C1 segment of cervical spinal cord (tissue), 14 donors: ENCODE data around the gene PI4KB.
"Not testable (repeated sequence)": the region's sequence is repeated elsewhere in the genome, so short reads cannot be mapped to it uniquely, and the experiment has no call there.

Source experiments
- DNase-seq, 14 donors: peaks; one replicate each; lab custom pipeline; 2025; lab: John Stamatoyannopoulos, UW

Gene PI4KB

DNA sequence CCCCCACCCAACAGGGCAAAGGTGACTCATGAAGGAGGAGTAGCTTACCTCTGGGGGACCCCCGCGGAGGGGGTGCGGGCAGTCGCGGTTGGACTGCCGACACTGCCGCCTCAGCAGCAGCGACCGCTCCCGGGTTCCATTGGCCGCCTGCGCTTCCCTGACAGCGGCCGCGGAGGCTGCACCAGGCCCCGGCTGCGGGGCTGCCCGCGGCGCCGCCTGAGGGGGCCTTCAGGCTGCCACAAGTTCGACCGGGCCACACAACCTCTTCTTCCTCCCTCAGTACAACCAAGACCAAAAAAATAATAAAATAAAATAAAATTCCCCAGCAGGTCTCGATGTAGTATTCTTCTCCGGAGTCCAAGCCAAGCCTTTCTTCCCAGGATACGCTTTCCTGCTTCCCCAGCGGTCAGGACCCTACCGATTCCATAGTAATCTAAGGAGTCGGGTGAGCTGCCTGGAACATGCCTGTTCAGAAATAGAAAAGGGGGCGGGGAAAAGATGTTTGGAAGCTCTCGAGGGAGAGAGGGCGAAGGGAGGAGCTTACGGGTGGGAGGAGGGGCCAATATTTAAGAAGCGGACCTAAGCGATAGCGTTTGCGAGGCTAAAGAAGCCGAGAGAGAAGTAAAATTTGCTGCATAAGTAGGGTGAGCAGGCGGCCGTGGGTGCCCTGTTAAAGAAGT, at the start of gene PI4KB:
Gene PI4KB (minus strand): TSS at position 194 of the 680 bp plus-strand sequence. CDS start 10,935 bp downstream, outside the sequence.
- DNase-seq, result peak; percentile 42 to 98 (median 86)

DNA sequence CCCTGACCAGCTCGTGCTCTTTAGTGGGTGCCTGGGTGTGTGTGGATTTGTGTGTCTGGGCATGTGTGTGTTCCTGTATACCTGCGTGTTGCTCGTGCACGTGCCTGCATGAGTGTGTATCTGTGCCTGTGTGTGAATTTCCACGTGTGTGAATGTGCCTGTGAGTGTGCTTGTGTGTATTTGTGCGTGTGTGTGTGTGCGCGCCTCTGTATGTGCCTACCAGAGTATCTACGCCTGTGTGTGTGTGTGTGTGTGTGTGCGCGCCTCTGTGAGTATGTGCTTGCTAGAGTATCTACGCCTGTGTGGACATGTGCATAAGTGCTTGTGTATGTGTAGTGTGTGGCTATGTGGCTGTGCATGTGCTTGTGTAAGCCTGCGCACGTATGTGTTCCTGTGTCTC, 46.0 kb upstream of the PI4KB start:
- DNase-seq, result peak in 2 of 14 donors; percentile 3 to 16

DNA sequence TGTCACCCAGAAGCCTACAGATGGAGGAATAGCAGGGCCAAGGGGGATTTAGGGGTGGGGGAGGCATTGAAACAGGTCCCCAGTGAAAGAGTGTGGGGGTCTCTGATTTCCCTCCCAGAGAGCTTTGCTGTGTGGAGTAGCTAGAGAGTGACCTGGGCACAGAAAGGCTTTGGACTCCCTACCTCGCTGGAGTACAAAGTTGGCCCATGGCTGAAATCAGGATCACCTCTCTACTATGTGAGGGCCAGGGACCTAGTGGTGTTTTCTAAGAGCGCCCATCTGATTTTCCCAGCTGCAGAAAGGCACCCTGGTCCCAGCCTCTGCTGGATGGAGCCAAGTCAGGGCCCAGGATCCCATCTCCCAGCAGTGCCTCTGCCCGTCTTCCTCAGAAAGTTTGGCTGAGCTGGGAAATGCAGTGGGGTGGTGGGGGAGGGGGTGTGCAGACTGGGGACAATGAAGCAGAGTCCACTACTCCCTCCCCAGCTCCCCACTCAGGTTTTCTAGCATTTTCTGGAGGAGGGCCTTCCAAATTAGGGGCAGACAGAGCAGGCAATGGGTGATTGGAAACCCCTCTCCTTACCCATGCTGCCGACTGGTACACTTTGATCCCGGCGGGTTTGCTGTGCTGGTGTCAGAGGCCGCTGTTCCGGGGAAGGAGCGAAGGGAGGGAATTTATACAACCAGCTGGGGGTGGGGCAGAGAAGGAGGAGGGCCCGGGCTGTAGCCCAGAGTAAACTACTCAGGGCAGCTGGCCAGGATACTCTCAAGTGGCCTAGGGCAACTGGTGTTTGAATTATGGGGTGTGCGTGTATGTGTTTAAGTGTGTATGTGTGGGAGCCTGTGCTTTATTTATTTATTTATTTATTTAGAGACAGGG, 45.1 kb upstream of the PI4KB start, which contains the start of gene SELENBP1:
Gene SELENBP1 (minus strand): TSS at position 648 of the 877 bp plus-strand sequence. CDS start 64 bp downstream, at position 584.
- peak in 12 of 14 donors; percentile 4 to 75 (median 48) for DNase-seq

DNA sequence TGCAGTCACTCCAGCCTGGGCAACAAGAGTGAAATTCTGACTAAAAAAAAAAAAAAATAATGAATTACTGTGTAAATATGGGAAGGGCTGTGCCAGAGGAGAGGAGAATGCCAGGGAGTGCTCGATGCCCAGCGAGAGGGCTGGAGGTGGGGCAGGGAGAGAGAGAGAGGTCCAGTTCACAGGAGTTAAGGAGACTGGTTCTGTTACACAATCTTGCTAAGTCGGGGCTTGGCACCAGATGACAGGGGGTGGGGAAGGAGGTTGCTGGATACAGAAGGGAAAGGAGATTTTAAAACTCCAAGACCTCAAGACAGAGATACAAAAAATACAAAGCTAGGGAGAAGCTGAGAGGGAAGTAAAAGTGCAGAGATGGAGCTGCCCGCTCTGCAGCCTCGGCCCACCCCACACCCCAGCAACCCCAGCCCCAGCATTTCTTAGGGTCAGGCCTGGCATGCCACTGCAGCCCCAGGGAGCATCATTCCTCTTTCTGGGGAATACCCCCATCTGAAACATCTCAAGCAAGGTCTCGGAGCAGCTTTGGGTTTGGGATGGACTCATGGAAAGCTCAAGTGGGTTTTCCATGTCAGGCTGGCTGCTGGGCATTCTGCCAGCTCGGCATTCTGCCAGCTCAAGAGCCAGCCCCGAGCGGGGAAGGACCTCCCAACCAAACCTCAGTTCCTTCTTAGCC, 44.3 kb upstream of the PI4KB start:
- peak in 13 of 14 donors; percentile 8 to 73 (median 43) for DNase-seq

DNA sequence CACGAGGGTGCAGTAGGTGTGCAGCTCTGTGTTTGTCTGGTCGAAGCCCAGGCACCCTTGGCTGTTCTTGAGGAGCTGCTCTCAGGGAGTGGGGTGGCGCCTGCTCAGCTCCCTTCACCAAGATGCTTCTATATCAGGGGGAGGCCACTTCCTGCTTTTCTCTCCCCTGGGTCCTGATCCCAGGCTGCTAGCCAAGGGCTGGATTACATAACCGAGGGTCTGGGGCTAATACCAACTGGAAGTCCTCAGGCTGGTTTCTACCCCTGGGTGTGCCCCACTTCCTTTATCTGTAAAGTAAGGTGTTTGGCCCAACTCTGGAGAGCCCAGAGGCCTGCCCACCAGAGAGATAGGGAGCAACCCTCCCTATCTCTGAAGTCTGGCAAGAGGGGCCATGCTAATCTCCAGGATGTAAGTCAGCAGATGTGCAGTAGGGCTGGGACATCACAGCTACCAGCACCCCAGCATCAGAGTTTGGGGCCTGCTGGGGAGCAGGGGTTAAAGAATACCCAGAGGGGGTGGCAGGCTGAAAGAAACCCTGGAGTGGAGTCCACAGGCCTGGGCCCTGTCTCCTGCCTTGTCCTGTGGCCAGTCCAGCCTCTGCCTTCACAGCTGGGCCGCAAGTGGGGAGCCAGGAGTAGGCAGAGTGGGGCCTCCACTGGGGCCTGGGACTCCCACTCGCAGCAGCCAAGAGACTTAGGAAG, 43.1 kb upstream of the PI4KB start:
- DNase-seq, result peak in 4 of 14 donors; percentile 7 to 29 (median 24)

DNA sequence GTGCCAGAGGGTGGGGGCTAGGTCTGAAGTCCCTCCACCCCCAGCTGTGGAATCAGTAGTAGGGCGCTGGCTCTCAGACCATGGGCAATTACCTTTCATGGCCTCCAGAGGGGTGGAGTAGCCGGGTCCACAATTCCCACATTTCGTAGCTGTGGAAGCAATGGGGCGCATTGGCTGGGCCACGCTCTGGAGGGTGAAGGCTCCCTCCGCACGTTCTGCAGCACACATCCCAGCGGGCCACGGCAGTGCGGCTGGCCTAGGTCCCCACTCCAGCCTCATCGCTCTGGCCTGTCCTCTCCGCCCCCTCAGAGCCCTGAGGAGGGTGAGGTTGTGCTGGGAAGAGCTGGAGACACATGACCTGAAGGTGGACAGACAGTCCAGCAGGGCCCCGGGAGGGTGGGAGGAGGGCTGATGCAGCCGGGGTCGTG, 42.4 kb upstream of the PI4KB start:
- DNase-seq, result no peak

DNA sequence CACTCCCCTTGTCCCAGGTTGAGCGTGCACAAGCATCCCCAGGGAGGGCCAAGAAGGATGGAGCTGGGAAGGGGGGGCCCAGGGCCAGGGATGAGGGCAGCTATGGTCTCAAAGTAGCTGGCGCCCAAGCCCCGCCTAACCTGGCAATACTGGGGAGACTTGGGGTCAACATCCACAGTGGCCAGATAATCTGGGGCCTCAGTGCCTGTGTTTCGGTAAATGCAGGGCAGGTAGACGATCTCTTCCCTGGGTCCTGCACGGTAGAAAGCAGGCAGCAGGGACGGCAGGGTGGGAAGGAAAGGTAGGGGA, 42.0 kb upstream of the PI4KB start:
- no peak for DNase-seq

DNA sequence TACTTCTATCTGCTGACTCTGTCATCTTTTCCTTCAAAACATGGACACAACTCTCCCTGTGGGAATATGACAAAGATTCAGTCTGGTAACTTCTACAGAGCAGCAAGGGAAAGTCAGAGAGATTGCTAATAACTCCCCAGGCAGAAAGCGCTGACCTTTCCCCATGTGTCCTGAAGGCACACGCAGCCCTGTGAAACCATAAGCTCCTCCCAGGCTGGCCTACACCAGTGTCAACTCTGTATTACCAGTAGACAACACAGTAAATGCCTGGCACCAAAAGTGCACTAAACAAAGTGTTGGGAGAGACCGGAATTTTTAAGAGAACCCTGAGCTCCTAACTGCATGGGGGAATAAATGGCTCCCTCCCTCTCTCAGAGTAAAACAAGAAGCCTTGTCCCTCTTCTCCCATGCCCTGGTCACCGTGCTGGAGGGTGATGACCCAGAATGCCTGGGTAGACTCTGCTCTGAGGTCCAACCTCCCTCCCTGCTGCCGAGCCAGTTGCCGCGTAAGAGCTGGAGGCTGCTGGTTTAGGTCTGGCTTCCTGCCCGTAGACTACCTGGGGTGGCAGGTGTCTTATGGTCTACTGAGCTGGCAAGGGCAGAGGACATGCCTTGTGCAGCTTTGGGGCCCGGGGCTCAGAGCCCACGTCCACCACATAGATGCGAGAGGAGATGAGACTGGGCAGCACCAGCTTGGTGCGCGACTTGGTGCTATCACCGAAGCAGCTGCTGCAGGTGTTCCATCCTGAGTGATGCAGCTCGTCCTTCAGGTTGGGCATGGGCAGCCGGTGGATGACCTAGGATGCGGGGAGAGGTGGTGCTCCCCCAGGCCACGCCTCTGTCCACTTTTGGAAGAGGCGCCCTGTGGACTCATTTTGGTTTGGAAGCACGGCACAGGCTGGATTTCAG, 41.4 kb upstream of the PI4KB start:
- DNase-seq, result no peak

DNA sequence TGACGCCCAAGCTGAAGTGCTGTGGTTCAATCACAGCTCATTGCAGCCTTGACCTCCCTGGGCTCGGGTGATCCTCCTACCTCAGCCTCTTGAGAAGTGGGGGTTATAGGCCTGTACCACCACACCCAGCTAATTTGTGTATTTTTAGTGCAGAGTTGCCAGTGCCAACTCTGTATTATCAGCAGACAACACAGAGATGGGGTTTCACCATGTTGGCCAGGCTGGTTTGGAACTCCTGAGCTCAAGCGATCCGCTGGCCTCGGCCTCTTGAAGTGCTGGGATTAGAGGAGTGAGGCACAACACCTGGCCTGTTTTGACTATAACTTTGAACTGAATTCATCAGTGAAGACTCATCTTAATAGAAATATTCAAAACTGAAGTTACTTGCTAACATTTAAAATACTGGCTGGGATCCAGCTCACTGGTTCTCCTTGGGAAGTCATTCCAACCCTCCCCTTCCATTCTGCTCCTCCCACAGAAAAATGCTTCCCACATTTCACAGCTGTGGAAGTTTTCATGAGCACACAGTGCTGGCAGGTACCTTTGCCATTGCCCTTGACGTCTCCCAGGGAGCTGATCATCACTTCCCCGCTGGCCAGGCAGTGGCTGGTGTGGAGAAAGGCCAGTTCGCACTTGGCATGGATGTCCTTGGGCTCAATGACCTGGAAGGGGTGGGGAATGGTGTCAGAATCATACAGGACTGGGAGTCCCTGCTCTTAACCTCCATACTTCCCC, 40.6 kb upstream of the PI4KB start:
- peak in 4 of 14 donors; percentile 4 to 43 (median 14) for DNase-seq

DNA sequence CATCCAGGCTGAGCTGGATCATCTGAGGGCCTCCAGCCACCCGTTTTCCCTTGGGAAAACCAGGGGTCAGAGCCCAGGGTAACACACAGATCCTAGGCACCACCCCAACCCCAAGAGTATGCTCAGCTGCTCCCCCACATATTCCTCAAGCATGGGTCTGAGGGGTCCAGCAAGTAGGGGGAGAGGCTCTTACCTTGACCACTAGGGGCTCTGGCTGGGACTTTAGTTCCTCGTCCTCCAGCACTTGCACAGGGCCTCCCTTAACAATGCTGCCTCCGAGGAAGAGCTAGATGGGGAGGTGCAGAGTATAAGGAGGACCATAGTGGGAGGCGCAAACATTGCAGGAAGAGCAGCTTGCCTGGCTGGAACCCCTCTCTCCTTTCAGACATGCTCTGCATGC, 37.8 kb upstream of the PI4KB start:
- no peak for DNase-seq

DNA sequence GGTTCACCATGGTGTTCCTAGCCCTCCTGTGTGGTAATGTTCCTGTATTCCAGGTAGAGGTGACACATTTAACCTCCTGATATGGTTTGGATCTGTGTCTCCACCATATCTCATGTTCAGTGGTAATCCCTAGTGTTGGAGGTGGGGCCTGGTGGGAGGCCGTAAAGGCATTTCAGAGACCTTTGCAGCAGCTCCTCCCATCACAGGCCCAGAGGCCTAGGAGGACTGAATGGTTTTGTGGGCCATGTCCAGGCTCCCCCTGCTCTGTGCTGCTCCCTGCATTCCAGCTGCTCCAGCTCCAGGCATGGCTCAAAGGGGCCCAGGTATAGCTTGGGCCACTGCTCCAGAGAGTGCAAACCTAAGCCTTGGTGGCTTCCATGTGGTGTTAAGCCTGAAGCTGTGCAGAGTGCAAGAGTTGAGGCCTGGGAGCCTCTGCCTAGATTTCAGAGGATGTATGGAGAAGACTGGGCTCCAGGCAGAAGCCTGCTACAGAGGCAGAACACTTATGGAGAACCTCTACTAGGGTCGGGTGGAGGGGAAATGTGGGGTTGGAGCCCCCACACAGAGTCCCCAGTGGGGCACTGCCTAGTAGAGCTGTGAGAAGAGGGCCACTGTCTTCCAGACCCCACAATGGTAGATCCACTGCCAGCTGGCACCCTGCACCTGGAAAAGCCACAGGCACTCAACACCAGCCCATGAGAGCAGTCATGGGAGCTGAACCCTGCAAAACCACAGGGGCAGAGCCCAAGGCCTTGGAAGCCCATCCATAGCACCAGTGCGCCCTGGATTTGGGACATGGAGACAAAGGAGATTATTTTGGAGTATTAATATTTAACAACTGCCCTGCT, 35.3 kb upstream of the PI4KB start:
- DNase-seq, result no peak

DNA sequence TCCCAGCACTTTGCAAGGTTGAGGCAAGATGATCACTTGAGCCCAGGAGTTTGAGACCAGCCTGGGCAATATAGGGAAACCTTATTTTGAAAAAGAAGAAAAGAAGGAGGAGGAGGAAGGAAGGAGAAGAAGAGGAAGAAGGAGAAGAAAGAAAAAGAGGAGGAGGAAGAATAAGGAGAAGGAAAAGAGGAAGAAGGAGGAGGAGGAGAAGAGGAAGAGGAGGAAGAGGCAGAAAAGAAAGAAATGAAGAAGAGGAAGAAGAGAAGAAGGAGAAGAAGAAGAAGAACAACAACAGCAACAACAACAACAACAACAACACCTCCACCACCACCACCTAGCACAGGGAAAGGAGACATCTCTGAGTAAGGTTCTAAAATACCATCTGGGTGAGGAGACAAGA, 34.7 kb upstream of the PI4KB start:
- no peak for DNase-seq

DNA sequence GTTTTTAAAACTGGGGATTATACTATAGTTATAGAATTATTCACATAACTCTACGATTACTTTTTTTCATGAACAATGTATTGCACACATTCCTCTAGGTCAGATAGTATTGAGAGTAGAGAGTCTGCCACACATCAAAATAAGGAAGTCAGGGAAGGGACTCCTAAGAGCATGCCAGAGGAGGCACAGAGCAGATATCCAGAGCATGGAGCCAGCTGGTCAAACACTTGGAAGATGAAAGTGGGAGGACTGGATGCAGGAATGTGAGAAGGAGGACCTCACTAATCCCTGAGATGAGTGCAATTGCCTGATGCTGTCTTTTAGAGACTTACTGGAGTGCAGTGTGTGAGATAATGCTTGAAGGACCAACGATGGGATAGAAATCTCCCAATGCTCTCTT, 29.5 kb upstream of the PI4KB start:
- no peak for DNase-seq

DNA sequence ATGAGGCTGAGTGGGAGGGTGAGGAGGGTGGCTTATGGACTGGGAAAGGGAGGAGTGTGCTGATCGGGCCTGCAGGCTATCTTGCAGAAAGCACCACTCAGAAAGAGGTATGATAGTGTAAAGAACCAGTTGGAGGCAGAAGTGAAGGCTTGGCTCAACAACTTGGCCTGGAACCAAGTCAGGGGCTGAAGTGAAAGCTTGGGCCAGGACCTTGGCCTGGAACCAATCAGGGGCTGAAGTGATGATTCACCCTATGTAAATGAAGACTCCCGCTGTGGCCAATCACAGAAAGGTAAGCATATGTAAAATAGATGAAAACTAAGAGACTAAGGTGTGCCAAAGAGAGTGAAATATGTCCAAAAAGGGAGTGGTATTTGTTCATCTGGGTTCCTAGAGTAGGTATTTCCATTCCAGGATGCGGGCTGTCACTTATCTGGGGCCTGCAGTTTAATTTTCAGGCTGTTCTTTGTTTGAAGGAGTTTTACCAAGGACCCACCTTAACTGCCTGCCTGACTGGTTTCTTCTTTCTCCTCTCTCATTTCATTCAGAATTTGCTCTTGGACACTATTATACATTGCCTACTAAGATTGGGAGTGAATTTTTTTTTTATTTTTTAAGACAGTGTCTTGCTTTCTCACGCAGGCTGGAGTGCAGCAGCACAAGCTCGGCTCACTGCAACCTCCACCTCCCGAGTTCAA, 25.0 kb upstream of the PI4KB start:
- DNase-seq, result no peak

DNA sequence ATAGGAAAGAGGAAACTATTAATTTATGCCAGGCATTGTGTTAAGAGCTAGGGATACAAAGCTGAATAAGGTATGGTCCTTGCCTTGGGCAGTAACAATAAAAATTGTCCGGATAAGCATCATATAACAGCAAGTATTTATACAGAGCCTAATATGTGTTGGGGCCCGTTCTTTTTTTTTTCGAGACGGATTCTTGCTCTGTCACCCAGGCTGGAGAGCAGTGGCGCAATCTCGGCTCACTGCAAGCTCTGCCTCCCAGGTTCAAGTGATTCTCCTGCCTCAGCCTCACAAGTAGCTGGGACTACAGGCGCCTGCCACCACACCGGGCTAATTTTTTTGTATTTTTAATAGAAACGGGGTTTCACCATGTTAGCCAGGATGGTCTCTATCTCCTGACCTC, 23.1 kb upstream of the PI4KB start:
- not testable (repeated sequence) for DNase-seq

DNA sequence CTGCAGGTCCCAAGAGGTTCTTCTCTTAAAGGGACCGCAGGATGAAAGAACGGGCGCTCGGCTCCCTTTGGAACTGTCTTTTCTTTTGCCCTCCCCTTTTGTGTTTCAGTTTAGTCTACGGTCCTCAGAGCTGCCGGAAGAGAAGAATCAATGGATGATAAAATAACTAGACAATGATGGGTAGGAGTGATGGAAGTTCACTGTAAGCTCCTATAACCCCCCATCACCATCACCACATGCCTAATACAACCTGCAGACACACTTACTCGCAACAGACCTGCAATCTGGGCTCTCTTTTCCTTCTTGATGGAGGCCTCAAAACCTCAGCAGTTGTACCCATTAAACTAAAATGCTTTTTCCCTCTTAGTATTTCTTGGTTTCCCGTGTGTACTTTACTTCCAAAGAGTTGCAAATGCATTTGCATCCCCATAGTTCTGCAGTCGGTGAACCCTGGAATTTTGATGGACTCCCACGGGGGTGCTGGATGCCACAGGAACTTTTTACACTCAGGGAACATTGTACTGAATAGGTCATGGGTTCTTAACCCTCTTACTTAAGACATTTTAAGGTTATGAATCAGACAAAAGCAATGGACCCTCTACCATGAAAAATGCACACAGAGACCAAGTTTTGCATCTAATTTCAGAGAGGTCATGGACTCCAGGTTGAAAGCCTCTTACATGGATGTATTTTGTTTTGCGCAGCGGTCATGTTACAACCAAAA, 20.5 kb upstream of the PI4KB start:
- no peak for DNase-seq

DNA sequence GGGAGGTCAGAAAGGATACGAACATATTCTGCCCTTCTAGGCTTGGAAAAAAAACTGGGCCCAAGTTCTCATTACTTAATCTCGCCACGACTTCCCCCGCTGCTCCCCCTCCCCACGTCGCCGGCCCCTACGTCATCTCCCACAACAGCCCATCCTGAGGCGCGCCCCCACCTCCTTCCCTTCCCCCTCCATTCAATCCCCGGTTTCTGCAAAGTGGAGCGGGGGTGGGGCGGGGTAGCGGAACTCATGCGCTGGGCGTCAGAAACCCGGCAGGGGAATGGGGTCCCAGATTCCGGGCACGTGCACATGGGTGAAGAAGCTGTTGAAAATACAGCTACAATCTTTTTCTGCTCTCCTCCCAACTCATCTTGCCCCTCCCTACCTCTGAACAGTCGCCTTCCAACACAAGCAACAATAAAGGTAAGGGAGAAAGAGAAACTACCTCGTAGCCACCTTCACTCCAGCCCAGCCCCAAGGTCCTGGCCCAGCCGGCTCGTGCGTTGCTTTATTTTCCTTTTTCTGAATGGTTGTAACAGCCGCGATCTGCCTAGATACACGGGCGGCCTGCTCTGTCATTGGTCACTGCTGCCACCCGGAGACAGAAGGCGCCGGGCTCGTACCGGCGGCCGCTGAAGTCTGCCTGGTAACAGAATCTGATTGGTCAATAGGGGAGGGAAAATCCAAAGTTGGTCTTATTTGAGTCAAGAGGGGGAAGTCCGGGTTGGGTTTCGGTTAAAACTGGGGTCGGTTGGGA, 19.7 kb upstream of the PI4KB start, which contains the start of gene RFX5:
Gene RFX5 (minus strand): TSS at position 484 of the 754 bp plus-strand sequence. CDS start 932 bp downstream, outside the sequence.
- DNase-seq, result peak; percentile 47 to 96 (median 85)
